Activated naive CD8-positive, alpha-beta T cell treated with anti-CD3 and anti-CD28 coated beads, Interleukin-2, amount 10 ng/mL, durations not matched to agents 7 days and 5 days (primary cell): ENCODE data around the gene TRIM2. TPM values are rescaled to one million over a fixed set of nuclear protein-coding genes. Genes with fewer than 3 reads are reported as not detected.
"Not testable (repeated sequence)": the region's sequence is repeated elsewhere in the genome, so short reads cannot be mapped to it uniquely, and the experiment has no call there.

Experiments
- ATAC-seq: fragments of 150-1000 bp; cut with Tn5 transposase; one replicate; pipeline ENCODE4 v1.10.0; 2021; ENCODE audit warnings: low read depth, moderate library complexity
- POLR2A ChIA-PET: fragments of 350-600 bp; sonication (Branson Sonifier 250); formaldehyde crosslinking; loops from one replicate; lab custom pipeline; 2021; ENCODE audit warnings: antibody characterized with exemption; lab: Charles Lee
- DNase-seq: peaks from one replicate; pipeline ENCODE4 v3.0.0; 2021
- H3K27ac Mint-ChIP-seq: one replicate; pipeline ENCODE4 v1.8.0; 2022; ENCODE audit warnings: mild to moderate bottlenecking, mixed read lengths
- H3K27me3 Mint-ChIP-seq: one replicate; pipeline ENCODE4 v1.8.0; 2022; ENCODE audit warnings: mild to moderate bottlenecking, moderate library complexity, mixed read lengths
- H3K36me3 Mint-ChIP-seq: one replicate; pipeline ENCODE4 v1.8.0; 2021; ENCODE audit warnings: mild to moderate bottlenecking, mixed read lengths
- H3K4me1 Mint-ChIP-seq: one replicate; pipeline ENCODE4 v1.8.0; 2021; ENCODE audit warnings: mixed read lengths
- H3K4me3 Mint-ChIP-seq: one replicate; pipeline ENCODE4 v1.8.0; 2022; ENCODE audit warnings: mild to moderate bottlenecking, moderate library complexity, mixed read lengths
- H3K9me3 Mint-ChIP-seq: one replicate; pipeline ENCODE4 v1.8.0; 2021; ENCODE audit warnings: mixed read lengths
- total RNA-seq, 2 experiments: library from RNA; stranded (reverse); gene quantifications; one replicate each; pipeline ENCODE4 v1.2.3, GENCODE V29; 2021

The TRIM2 gene
- total RNA-seq, 2 experiments from 2014 or later = 0.62 to 0.75 TPM

DNA sequence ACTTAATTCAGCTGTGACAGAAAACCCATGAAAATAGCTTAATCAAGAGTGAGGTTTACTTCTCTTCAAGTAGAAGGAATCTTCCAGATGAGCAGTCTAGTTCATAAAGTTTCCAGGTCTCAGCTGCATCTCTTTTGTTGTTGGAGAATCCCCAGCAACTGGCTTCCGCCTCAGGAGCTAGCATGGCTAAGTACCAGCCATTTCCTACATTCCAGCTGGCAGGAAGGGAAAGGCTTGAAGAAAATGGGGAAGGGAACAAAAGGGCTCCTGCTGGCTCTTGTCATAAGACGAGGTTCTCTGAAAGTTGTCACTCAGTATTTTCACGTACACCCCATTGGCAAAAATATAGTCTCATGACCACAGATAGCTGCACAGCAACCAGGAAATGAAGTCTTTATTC, 27.3 kb upstream of the TRIM2 start:
- Mint-ChIP-seq H3K27ac (no peak overlapping the region), H3K27me3 (peaks cover 8% of the 10 kb centered on the region), H3K4me3 (no peak overlapping the region), H3K9me3 (no peaks in the 10 kb centered on the region), H3K4me1 (no peaks in the 10 kb centered on the region), H3K36me3 (no peaks in the 10 kb centered on the region)
- DNase-seq (no peak), ATAC-seq (no peak)
- POLR2A ChIA-PET = no interaction called here

DNA sequence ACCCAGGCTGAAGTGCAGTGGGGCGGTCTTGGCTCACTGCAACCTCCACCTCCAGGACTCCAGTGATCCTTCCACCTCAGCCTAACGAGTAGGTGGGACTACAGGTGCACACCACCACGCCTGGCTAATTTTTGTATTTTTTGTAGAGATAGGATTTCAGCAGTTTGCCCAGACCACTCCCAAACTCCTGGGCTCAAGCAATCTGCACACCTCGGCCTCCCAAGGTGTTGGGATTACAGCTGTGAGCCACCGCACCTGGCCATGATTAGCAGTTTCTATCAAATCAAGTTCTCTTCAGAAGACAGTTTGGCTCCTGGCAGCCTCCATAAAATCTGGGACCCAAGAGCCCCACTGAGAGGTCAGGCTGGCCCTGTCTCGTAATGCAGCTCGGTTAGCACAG, 26.4 kb upstream of the TRIM2 start:
- Mint-ChIP-seq H3K36me3 (no peaks in the 10 kb centered on the region), H3K4me1 (no peaks in the 10 kb centered on the region), H3K4me3 (no peak overlapping the region), H3K27ac (no peak overlapping the region), H3K27me3 (peaks cover 8% of the 10 kb centered on the region), H3K9me3 (no peaks in the 10 kb centered on the region)
- DNase-seq (no peak), ATAC-seq (no peak)
- POLR2A ChIA-PET = no interaction called here

DNA sequence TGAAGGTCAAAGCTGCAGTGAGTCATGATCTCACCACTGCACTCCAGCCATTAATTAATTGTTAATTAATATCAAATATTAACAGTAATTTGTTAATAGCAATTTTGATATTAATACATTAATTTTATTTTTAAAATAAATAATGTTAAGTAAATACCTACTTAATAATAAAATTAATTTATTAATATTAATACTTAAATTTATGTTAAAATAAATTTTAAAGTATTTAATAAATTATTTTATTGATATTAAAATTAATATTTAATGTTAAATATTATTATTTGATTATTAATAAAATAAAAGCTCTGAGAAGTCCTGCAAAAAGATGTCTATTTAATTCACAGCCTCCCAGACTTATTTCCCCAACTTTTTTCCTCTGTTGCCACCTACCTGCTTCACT, 25.1 kb upstream of the TRIM2 start:
- H3K4me3 Mint-ChIP-seq = no peak overlapping the region
- POLR2A ChIA-PET = no interaction called here

DNA sequence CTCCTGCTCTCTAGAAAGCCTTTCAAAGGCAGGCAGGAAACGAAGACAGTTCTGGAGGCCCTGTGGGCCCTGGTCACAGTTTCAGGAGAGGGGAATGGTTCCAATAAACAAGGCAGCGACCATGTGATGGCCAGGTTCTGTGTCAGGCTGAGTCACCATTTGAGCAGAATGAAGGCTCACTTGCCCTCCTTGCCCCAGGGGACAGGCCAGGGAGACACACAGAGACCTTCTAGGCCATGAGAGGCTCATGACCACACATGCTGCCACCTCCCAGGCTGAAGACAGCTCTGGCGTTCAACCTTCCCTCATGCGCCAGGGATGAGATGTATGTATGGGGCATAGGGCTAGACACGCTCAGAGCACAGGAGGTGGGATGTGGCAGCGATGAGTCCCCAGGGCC, 22.9 kb upstream of the TRIM2 start:
- no peak overlapping the region for H3K27ac Mint-ChIP-seq
- POLR2A ChIA-PET = no interaction called here
- no peak for ATAC-seq

More for the DNA sequence above, 25.1 kb upstream of the TRIM2 start:
- H3K4me1 Mint-ChIP-seq = peaks cover 2% of the 10 kb centered on the region
- ATAC-seq = no peak
- no peak overlapping the region for H3K27ac Mint-ChIP-seq
- no peak for DNase-seq
- peaks cover 8% of the 10 kb centered on the region for H3K27me3 Mint-ChIP-seq
- H3K9me3 Mint-ChIP-seq = no peaks in the 10 kb centered on the region
- H3K36me3 Mint-ChIP-seq = no peaks in the 10 kb centered on the region

DNA sequence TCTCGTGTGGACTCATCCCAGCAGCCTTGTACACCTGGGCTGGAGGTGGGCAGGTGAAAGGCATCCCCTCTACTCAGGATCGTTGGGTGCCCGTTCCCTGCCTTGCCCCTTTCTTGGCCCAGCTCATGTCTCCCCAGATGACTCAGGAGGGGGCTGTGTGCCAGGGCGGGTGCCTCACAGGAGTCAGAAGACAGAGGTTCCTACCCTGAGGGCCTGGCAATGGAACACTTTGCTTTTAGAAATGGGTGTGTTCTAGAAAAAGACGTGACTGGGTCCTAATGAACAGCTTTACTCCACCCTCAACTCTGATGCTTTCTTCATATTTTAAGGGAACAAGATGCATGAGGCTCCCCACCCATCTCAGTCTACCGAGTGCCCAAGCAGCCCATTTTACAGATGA, 22.5 kb upstream of the TRIM2 start:
- Mint-ChIP-seq H3K4me3 (no peak overlapping the region), H3K36me3 (no peaks in the 10 kb centered on the region), H3K4me1 (peaks cover 2% of the 10 kb centered on the region), H3K27ac (no peak overlapping the region), H3K27me3 (peaks cover 9% of the 10 kb centered on the region), H3K9me3 (no peaks in the 10 kb centered on the region)
- POLR2A ChIA-PET = no interaction called here
- ATAC-seq (no peak), DNase-seq (no peak)

More for the DNA sequence above, 22.9 kb upstream of the TRIM2 start:
- Mint-ChIP-seq H3K4me3 (no peak overlapping the region), H3K36me3 (no peaks in the 10 kb centered on the region), H3K4me1 (peaks cover 2% of the 10 kb centered on the region), H3K9me3 (no peaks in the 10 kb centered on the region), H3K27me3 (peaks cover 6% of the 10 kb centered on the region)
- DNase-seq = no peak

DNA sequence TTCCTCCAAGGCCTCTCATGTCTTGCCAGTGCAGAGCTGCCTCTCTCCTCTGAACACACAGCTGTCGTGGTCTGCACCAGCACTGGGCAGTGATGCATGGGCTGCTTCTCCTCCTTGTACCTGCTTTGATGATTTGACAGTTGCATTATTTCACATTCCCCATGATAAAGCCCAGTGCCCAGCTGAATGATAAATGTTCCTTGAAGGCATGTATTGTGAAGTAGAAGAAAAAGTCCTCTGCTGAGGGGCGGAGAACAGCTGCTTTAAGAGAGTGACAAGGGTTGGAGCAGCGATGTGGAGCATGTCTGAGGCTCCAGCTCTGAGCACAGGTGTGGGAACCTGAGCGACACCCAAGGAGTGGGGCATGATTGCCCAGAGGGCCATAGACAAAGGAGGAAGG, 21.1 kb upstream of the TRIM2 start:
- no peak overlapping the region for H3K27ac Mint-ChIP-seq
- H3K36me3 Mint-ChIP-seq = no peaks in the 10 kb centered on the region

DNA sequence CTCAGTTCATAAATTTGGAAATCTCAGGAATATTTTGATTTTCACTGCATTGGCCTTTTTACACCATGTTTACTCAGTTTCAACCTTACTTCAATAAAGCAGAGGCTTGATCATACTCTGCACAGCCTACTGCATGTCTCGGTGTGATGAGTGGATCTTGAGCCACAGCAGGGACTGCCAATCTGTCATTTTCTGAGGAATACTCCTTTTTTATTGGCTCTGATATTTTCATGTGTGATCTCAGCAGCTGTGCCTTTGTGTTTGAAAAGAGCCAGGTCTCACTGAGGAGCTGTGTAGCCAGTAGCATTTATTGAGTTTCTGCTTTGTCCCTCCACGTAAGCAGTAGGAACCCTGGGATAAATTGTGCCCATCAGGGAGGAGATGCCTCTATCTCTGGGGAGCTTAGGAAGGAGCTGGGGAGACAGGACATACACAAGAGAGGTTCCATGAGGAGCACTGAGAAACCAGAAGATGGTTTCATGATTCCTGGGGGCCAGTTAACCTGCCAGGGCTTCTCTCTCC, 18.9 kb upstream of the TRIM2 start:
- ATAC-seq = no peak
- POLR2A ChIA-PET = no interaction called here
- Mint-ChIP-seq H3K4me3 (no peak overlapping the region), H3K4me1 (peaks cover 2% of the 10 kb centered on the region), H3K27me3 (peaks cover 13% of the 10 kb centered on the region), H3K9me3 (no peaks in the 10 kb centered on the region), H3K36me3 (no peaks in the 10 kb centered on the region), H3K27ac (no peak overlapping the region)
- no peak for DNase-seq

More for the DNA sequence above, 21.1 kb upstream of the TRIM2 start:
- DNase-seq = no peak
- peaks cover 2% of the 10 kb centered on the region for H3K4me1 Mint-ChIP-seq
- no peak overlapping the region for H3K4me3 Mint-ChIP-seq
- POLR2A ChIA-PET = no interaction called here
- H3K27me3 Mint-ChIP-seq = peaks cover 8% of the 10 kb centered on the region
- no peak for ATAC-seq
- H3K9me3 Mint-ChIP-seq = no peaks in the 10 kb centered on the region

DNA sequence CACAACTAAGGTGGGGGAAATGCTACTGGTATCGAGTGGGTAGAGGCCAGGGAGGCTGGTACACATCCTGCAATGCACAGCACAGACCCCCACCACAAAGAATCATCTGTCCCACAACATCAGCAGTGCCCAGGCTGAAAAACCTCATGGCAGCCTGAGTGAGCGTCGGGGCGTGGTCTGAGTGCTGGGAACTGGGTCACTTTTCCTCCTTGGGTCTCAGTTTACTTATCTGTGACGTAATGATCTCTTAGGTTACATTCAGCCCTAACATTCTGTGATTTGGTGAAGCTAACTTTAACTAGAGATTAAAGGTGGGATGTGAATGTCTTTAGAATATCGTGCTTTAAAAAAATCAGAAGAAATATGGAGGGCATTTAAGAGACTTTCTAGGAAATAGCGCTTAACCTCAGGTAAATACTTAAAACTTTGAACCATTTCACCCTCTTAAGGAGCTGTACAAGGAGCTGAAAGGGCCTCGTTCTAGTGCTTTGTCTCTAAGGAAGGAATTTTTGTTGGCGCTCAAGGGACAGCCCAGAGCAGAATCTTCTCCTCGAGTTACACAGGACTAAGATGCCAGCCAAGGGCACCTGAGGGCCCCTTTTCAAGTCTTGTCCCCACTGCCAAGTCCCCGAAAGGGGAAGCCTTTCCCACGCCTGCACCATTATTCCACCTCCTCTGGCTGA, 18.1 kb upstream of the TRIM2 start:
- Mint-ChIP-seq H3K4me1 (peaks cover 2% of the 10 kb centered on the region), H3K27ac (no peak overlapping the region), H3K36me3 (no peaks in the 10 kb centered on the region), H3K27me3 (peaks cover 13% of the 10 kb centered on the region), H3K4me3 (no peak overlapping the region), H3K9me3 (no peaks in the 10 kb centered on the region)
- no peak for DNase-seq
- ATAC-seq = no peak
- POLR2A ChIA-PET = no interaction called here

DNA sequence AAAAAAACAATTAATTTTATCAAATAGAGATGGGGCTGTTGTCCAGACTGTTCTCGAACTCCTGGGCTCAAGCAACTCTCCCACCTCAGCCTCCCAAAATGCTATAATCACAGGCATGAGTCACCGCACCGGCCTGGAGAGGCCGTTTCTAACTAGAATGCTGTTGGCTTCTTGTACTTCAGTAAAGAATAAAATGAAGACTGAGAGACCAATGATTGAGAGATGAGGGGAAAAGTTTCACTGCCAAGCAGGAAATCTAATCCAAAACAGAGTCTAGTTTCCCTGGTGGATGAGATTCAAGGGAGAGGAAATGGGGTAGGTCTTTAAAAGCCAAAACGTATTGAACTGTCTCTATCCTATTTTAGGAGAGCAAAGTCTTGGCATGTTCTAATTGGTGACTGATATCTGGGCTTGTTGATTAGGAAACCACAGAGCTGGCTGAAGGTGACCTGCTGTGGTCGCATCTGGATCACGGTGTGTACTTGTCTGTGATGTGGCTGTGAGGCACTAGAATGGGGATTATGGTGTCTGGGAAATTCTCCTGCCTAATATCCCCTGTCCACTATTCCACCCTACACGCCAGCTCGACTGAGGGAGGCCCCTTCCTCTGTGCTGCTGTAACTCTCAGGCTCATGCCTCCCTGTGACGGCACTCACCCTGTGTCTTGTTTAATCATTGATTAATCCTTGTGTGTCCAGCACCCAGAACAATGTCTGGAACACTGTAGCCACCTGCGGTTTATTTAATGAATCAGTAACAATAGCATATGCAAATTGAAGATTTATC, 15.0 kb upstream of the TRIM2 start:
- Mint-ChIP-seq H3K4me1 (no peaks in the 10 kb centered on the region), H3K27ac (no peak overlapping the region), H3K4me3 (no peak overlapping the region), H3K9me3 (no peaks in the 10 kb centered on the region), H3K36me3 (no peaks in the 10 kb centered on the region), H3K27me3 (peaks cover 17% of the 10 kb centered on the region)
- POLR2A ChIA-PET = no interaction called here
- DNase-seq (no peak), ATAC-seq (no peak)

DNA sequence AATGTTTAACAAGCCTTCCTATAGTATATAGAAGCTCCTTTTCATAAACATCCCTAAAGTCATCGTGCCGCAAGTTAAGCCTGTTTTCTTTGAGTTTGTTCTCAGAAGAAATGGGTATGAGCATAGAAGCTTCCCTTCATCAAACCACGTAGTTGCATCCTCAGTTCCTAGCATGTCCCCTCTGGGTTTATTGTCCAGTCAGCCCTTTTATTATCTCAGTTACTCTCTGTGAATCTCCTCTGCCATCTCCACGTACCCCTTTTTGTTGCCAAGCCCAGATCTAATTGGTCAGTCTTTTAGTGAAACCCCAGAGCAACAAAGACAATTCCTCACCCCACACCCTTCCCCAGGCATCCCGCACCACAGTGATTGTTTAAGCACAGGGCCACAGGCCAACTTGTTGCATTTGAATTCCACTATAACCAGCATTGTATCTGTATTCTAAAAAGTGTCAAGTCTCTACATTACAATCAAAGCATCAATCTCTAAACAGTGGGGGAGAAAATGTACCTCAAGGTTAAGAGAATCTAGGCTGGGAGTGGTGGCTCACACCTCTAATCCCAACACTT, 12.4 kb upstream of the TRIM2 start:
- DNase-seq = no peak
- Mint-ChIP-seq H3K4me3 (no peak overlapping the region), H3K27ac (no peak overlapping the region), H3K9me3 (no peaks in the 10 kb centered on the region), H3K27me3 (peaks cover 10% of the 10 kb centered on the region), H3K4me1 (no peaks in the 10 kb centered on the region), H3K36me3 (no peaks in the 10 kb centered on the region)
- no peak for ATAC-seq
- POLR2A ChIA-PET = no interaction called here

DNA sequence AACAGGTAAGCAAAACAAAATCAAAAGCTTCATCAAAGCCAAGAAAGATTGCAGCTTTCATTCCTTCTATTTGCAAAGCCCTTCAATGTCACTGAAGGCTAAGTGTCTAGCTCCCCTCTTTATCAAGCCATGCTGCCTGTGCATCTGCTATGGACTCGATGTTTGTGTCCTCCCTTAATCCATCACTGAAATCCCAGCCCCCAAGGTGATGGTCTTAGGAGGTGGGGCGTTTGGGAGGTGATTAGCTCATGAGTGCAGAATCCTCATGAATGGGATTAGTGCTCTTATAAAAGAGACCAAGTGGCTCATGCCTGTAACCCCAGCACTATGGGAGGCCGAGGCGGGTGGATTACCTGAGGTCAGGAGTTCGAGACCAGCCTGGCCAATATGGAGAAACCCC, 6.9 kb upstream of the TRIM2 start:
- H3K4me3 Mint-ChIP-seq = no peak overlapping the region

DNA sequence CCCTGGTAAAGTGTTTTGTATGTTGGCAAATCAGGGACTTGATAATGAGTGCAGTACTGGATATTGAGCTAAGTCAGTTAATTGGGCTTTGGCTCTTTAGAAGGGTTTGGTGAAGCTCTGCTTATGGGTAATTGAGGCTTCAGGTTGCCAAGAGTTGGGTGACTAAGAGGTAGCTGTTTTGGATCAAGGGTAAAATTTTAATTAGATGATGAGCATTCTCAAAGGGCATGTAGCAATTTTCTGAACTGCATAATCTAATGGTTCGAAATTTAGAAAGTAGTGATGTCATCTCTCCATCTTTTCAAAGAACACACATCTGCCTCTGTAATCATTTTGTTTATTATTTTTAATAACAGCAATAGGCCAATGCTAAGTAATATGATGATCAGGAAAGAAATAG, 5.5 kb upstream of the TRIM2 start:
- Mint-ChIP-seq H3K27me3 (peaks cover 6% of the 10 kb centered on the region), H3K27ac (no peak overlapping the region), H3K4me3 (no peak overlapping the region), H3K4me1 (no peaks in the 10 kb centered on the region), H3K9me3 (no peaks in the 10 kb centered on the region), H3K36me3 (no peaks in the 10 kb centered on the region)
- ATAC-seq (no peak), DNase-seq (no peak)
- POLR2A ChIA-PET = no interaction called here

More for the DNA sequence above, 6.9 kb upstream of the TRIM2 start:
- no peaks in the 10 kb centered on the region for H3K4me1 Mint-ChIP-seq
- ATAC-seq = no peak
- peaks cover 3% of the 10 kb centered on the region for H3K27me3 Mint-ChIP-seq
- H3K27ac Mint-ChIP-seq = no peak overlapping the region
- H3K9me3 Mint-ChIP-seq = no peaks in the 10 kb centered on the region
- H3K36me3 Mint-ChIP-seq = no peaks in the 10 kb centered on the region
- POLR2A ChIA-PET = no interaction called here
- no peak for DNase-seq

DNA sequence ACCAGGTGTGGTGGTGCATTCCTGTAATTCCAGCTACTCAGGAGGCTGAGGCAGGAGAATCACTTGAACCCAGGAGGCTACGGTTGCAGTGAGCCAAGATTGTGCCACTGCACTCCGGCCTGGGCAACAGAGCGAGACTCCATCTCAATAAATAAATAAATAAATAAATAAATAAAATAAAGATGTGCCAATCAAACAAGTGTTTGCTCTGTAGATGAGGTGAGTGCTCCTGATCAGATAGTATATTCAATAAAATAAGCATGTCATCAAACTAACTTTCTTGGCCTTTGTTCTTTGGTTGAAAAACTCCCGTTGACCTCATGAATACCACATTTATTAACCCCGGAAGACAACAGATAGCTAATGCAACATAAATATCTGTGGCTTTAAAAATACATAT, 497 bp upstream of the TRIM2 start:
- Mint-ChIP-seq H3K27me3 (peaks cover 12% of the 10 kb centered on the region), H3K4me1 (peaks cover 16% of the 10 kb centered on the region)
- DNase-seq, POLR2A ChIA-PET, H3K36me3 Mint-ChIP-seq, ATAC-seq, H3K9me3 Mint-ChIP-seq, H3K4me3 Mint-ChIP-seq, H3K27ac Mint-ChIP-seq: not testable (repeated sequence)
